ENCODE results near the gene MTA2.

DNA sequence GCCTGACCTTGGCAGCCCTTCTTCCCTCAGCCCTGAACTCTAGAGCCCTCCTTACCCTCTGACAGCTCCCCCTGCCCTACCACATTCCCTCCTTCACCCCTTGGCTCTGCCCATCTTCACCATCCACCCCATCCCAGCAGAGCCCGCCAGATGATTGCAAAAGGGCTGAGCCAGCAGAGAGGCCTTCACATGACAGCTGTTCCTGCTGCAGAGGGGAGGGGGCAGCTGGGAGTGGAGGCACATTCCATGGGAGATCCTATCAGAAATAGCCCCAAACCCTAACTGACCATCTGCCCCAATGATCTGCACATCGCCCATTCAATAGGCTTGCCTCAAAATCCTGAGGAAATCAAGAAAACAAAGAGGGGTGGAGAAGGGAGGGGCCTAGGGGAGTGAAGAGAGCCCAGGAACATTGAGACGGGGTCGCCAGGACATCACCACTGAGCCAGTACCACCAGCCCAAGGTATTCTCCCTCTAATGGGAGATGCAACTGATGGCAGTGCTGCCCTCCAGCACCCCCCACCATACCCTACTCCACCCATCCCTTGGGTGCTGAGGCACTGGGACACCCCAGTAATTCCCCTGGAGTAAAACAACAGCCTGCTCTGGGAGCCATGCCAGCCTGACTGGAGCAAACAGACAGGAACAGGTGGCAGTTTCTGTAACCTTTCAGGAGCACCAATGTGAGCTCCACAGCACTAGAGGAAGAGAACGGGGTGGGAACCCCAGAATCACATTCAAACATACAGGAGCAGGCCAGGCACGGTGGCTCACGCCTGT lies 47.1 kb downstream of the MTA2 start:
- TF ChIP-seq POLR2AphosphoS5 (IDR thresholded peaks at IDR 0.05), result peak; percentile 35
- no peak for TF ChIP-seq POLR2A (IDR thresholded peaks at IDR 0.05)
- no peak for TF ChIP-seq CTCF (IDR thresholded peaks at IDR 0.05)
